ENCODE measurements around the gene AP1S1.

AP1S1 gene

DNA sequence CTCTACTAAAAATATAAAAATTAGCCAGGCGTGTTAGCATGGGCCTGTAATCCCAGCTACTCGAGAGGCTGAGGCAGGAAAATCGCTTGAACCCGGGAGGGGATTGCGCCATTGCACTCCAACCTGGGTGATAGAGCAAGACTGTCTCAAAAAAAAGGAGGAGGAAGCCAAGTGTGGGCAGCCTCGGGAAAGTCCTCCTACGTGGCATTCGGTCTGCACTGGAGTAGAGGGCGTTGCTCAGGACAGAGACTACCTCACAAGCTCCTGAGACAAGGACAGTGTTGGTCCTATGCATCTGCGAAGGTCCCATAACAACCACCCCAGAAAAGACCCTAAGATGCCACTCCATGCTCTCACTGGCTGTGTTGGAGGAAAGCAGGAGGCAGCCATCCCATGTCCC, 37.4 kb upstream of the AP1S1 start:
- Histone ChIP-seq H3K27ac (replicated peaks) (no peak overlapping the region), H3K4me3 (replicated peaks; ENCODE audit: insufficient read depth, low read length) (no peak overlapping the region), H3K27me3 (ENCODE audit: insufficient read depth, poor library complexity, severe bottlenecking) (no peaks in the 10 kb centered on the region)
- DNase-seq (ENCODE audit: low read depth in 1 of 2, low spot score in 1 of 2), result no peak
- TF ChIP-seq GABPA (IDR thresholded peaks at IDR 0.05; ENCODE audit: low read depth) (no peak), POLR2AphosphoS5 (IDR thresholded peaks at IDR 0.05; ENCODE audit: low read depth) (no peak)
- TF ChIP-seq, protein P1, sequence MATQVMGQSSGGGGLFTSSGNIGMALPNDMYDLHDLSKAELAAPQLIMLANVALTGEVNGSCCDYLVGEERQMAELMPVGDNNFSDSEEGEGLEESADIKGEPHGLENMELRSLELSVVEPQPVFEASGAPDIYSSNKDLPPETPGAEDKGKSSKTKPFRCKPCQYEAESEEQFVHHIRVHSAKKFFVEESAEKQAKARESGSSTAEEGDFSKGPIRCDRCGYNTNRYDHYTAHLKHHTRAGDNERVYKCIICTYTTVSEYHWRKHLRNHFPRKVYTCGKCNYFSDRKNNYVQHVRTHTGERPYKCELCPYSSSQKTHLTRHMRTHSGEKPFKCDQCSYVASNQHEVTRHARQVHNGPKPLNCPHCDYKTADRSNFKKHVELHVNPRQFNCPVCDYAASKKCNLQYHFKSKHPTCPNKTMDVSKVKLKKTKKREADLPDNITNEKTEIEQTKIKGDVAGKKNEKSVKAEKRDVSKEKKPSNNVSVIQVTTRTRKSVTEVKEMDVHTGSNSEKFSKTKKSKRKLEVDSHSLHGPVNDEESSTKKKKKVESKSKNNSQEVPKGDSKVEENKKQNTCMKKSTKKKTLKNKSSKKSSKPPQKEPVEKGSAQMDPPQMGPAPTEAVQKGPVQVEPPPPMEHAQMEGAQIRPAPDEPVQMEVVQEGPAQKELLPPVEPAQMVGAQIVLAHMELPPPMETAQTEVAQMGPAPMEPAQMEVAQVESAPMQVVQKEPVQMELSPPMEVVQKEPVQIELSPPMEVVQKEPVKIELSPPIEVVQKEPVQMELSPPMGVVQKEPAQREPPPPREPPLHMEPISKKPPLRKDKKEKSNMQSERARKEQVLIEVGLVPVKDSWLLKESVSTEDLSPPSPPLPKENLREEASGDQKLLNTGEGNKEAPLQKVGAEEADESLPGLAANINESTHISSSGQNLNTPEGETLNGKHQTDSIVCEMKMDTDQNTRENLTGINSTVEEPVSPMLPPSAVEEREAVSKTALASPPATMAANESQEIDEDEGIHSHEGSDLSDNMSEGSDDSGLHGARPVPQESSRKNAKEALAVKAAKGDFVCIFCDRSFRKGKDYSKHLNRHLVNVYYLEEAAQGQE (IDR thresholded peaks at IDR 0.05; ENCODE audit: insufficient replicate concordance, low read depth), result no peak
- TF ChIP-seq, protein P2, sequence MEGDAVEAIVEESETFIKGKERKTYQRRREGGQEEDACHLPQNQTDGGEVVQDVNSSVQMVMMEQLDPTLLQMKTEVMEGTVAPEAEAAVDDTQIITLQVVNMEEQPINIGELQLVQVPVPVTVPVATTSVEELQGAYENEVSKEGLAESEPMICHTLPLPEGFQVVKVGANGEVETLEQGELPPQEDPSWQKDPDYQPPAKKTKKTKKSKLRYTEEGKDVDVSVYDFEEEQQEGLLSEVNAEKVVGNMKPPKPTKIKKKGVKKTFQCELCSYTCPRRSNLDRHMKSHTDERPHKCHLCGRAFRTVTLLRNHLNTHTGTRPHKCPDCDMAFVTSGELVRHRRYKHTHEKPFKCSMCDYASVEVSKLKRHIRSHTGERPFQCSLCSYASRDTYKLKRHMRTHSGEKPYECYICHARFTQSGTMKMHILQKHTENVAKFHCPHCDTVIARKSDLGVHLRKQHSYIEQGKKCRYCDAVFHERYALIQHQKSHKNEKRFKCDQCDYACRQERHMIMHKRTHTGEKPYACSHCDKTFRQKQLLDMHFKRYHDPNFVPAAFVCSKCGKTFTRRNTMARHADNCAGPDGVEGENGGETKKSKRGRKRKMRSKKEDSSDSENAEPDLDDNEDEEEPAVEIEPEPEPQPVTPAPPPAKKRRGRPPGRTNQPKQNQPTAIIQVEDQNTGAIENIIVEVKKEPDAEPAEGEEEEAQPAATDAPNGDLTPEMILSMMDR (IDR thresholded peaks at IDR 0.05; ENCODE audit: insufficient read depth, low read length), result no peak

DNA sequence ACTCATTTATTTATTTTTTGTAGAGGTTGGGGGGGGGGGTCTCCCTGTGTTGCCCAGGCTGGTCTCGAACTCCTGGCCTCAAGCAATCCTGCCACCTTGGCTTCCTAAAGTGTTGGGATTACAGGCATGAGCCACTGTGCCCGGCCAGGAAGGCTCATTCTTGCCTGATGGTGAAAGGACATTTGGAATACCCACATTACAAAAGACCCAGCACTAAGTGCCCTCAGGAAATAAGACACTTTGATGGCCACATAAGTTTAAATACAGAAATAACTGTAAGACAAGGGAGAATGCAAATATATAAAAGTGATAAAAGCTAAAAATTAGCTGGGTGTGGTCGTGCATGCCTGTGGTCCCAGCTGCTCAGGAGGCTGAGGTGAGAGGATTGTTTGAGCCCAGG, 35.4 kb upstream of the AP1S1 start:
- Histone ChIP-seq H3K27me3 (ENCODE audit: insufficient read depth, poor library complexity, severe bottlenecking) (peaks cover 6% of the 10 kb centered on the region), H3K27ac (replicated peaks) (no peak overlapping the region), H3K4me3 (replicated peaks; ENCODE audit: insufficient read depth, low read length) (no peak overlapping the region)
- DNase-seq (ENCODE audit: low read depth in 1 of 2, low spot score in 1 of 2), result no peak
- TF ChIP-seq, protein P1 (IDR thresholded peaks at IDR 0.05; ENCODE audit: insufficient replicate concordance, low read depth), result no peak
- TF ChIP-seq POLR2AphosphoS5 (IDR thresholded peaks at IDR 0.05; ENCODE audit: low read depth) (no peak), SPI1 (IDR thresholded peaks at IDR 0.05; ENCODE audit: borderline replicate concordance, low read depth) (no peak), GABPA (IDR thresholded peaks at IDR 0.05; ENCODE audit: low read depth) (no peak)
- TF ChIP-seq, protein P2 (IDR thresholded peaks at IDR 0.05; ENCODE audit: insufficient read depth, low read length), result no peak

DNA sequence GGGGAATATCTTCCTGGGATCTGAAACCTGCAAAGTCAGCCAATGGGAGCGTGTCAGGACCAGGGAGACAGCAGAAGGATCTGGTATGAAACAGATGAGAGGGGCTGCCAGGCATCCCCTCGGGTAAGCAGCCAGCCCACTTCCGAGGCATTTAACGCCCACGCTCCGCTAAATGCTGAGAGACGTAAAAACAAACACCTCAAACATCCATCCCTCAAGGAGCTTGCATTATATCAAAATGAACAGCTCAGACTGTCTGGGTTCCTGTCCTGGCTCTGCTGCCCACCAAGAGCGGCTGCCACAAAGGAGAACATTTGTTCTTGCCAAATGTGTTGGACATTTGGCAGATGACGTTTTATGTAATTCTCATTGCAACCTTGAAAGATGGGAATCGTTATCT, 34.4 kb upstream of the AP1S1 start:
- no peak for TF ChIP-seq POLR2AphosphoS5 (IDR thresholded peaks at IDR 0.05; ENCODE audit: low read depth)
- TF ChIP-seq, protein P1 (IDR thresholded peaks at IDR 0.05; ENCODE audit: insufficient replicate concordance, low read depth), result no peak
- TF ChIP-seq, protein P2 (IDR thresholded peaks at IDR 0.05; ENCODE audit: insufficient read depth, low read length), result no peak
- no peak for DNase-seq (ENCODE audit: low read depth in 1 of 2, low spot score in 1 of 2)
- Histone ChIP-seq H3K4me3 (replicated peaks; ENCODE audit: insufficient read depth, low read length) (no peak overlapping the region), H3K27ac (replicated peaks) (no peak overlapping the region), H3K27me3 (ENCODE audit: insufficient read depth, poor library complexity, severe bottlenecking) (peaks cover 6% of the 10 kb centered on the region)

Measured in HL-60 (cell line).